ENCODE measurements around the gene LMOD2. TPM values are rescaled to one million over a fixed set of nuclear protein-coding genes. Genes with fewer than 3 reads are reported as not detected.

Gene LMOD2
- total and polyA plus RNA-seq, 10 of the 15 experiments (the other 5 are each of a cell fraction or from before 2014, with no cell fraction given): not detected

DNA sequence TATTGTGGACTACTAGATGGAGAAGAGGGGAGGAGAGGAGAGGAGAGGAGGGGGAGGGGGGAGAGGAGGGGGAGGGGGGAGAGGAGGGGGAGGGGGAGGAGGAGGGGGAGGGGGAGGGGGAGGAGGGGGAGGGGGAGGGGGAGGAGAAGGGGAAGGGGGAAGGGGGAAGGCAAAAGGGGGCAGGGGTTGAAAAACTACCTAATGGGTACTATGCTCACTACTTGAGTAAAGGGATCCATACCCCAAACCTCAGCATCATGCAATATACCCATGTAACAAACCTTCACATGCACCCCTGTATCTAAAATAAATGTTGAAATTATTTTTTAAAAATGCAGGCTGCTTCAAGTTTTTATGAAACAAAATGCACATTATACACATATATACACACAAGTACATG, 15.1 kb upstream of the LMOD2 start:
- ChIA-PET CTCF (interaction anchor here (1.1 kb wide), 1 partner anchor 30 kb away, joined by 3 read pairs; no protein-coding TSS in a partner anchor), POLR2A (no interaction called here), SMC1A (ENCODE audit: uncharacterized antibody, unreplicated experiment) (no interaction called here), RAD21 (ENCODE audit: unreplicated experiment) (no interaction called here)
- ATAC-seq: no peak
- intact Hi-C loops (cut with micrococcal nuclease; ENCODE audit: unreplicated experiment): no loop called here
- in situ Hi-C loops (cut with MboI): no loop called here
- BruUV-seq (replicated peaks): no TSS peak
- no peaks in the 10 kb centered on the region for H3K36me3 ChIP-seq (ENCODE audit: control insufficient read depth in 2 of 2, insufficient read depth in 2 of 2, low read length in 1 of 2)
- H3K79me2 ChIP-seq (ENCODE audit: control insufficient read depth, insufficient read depth, low read length): no peaks in the 10 kb centered on the region
- H3K27ac ChIP-seq (ENCODE audit: control insufficient read depth, insufficient read depth): no peak overlapping the region
- no peak for FAIRE-seq
- H3K4me2 ChIP-seq (ENCODE audit: control insufficient read depth, insufficient read depth): no peak overlapping the region
- no peak for DNase-seq (ENCODE audit: low read depth, low spot score)
- H3K4me1 ChIP-seq (ENCODE audit: control insufficient read depth, insufficient read depth, low read length): no peaks in the 10 kb centered on the region
- H3K9me3 ChIP-seq (replicated peaks; ENCODE audit: control insufficient read depth, insufficient read depth, low read length): no peaks in the 10 kb centered on the region
- H3K4me3 ChIP-seq: no peak overlapping the region
- H3K9ac ChIP-seq (ENCODE audit: control insufficient read depth, insufficient read depth, low read length): no peak overlapping the region
- H2AFZ ChIP-seq (ENCODE audit: control insufficient read depth, low read depth, low read length): no peak overlapping the region
- H4K20me1 ChIP-seq (ENCODE audit: control insufficient read depth, insufficient read depth): no peaks in the 10 kb centered on the region
- no peaks in the 10 kb centered on the region; a peak in 1 of 4 replicates for H3K27me3 ChIP-seq (replicated peaks in 1 of 2; ENCODE audit: control insufficient read depth in 2 of 2, insufficient read depth in 2 of 2, low read length in 1 of 2)
- no peak for TF ChIP-seq EED (IDR thresholded peaks at IDR 0.05; ENCODE audit: low read depth)
- TF ChIP-seq, protein P1, sequence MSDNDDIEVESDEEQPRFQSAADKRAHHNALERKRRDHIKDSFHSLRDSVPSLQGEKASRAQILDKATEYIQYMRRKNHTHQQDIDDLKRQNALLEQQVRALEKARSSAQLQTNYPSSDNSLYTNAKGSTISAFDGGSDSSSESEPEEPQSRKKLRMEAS (IDR thresholded peaks at IDR 0.05; ENCODE audit: low read depth, low read length): no peak
- no peak for TF ChIP-seq NRF1 (conservative IDR thresholded peaks at IDR 0.05; ENCODE audit: low read depth, low read length)
- no peak for TF ChIP-seq JUND (IDR thresholded peaks at IDR 0.05; ENCODE audit: low read depth, low read length)
- TF ChIP-seq HDGF (IDR thresholded peaks at IDR 0.05): no peak
- no peak for TF ChIP-seq ZNF217 (IDR thresholded peaks at IDR 0.05)
- TF ChIP-seq BACH1 (IDR thresholded peaks at IDR 0.05; ENCODE audit: borderline replicate concordance): no peak
- TF ChIP-seq SUZ12 (IDR thresholded peaks at IDR 0.05; ENCODE audit: unreplicated experiment): no peak
- TF ChIP-seq, protein P2, sequence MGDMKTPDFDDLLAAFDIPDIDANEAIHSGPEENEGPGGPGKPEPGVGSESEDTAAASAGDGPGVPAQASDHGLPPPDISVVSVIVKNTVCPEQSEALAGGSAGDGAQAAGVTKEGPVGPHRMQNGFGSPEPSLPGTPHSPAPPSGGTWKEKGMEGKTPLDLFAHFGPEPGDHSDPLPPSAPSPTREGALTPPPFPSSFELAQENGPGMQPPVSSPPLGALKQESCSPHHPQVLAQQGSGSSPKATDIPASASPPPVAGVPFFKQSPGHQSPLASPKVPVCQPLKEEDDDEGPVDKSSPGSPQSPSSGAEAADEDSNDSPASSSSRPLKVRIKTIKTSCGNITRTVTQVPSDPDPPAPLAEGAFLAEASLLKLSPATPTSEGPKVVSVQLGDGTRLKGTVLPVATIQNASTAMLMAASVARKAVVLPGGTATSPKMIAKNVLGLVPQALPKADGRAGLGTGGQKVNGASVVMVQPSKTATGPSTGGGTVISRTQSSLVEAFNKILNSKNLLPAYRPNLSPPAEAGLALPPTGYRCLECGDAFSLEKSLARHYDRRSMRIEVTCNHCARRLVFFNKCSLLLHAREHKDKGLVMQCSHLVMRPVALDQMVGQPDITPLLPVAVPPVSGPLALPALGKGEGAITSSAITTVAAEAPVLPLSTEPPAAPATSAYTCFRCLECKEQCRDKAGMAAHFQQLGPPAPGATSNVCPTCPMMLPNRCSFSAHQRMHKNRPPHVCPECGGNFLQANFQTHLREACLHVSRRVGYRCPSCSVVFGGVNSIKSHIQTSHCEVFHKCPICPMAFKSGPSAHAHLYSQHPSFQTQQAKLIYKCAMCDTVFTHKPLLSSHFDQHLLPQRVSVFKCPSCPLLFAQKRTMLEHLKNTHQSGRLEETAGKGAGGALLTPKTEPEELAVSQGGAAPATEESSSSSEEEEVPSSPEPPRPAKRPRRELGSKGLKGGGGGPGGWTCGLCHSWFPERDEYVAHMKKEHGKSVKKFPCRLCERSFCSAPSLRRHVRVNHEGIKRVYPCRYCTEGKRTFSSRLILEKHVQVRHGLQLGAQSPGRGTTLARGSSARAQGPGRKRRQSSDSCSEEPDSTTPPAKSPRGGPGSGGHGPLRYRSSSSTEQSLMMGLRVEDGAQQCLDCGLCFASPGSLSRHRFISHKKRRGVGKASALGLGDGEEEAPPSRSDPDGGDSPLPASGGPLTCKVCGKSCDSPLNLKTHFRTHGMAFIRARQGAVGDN (IDR thresholded peaks at IDR 0.05): no peak
- TF ChIP-seq, protein P3, sequence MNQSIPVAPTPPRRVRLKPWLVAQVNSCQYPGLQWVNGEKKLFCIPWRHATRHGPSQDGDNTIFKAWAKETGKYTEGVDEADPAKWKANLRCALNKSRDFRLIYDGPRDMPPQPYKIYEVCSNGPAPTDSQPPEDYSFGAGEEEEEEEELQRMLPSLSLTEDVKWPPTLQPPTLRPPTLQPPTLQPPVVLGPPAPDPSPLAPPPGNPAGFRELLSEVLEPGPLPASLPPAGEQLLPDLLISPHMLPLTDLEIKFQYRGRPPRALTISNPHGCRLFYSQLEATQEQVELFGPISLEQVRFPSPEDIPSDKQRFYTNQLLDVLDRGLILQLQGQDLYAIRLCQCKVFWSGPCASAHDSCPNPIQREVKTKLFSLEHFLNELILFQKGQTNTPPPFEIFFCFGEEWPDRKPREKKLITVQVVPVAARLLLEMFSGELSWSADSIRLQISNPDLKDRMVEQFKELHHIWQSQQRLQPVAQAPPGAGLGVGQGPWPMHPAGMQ (IDR thresholded peaks at IDR 0.05; ENCODE audit: borderline replicate concordance): no peak
- TF ChIP-seq CHD2 (IDR thresholded peaks at IDR 0.05; ENCODE audit: borderline replicate concordance, low read depth, low read length): no peak
- TF ChIP-seq, protein P4, sequence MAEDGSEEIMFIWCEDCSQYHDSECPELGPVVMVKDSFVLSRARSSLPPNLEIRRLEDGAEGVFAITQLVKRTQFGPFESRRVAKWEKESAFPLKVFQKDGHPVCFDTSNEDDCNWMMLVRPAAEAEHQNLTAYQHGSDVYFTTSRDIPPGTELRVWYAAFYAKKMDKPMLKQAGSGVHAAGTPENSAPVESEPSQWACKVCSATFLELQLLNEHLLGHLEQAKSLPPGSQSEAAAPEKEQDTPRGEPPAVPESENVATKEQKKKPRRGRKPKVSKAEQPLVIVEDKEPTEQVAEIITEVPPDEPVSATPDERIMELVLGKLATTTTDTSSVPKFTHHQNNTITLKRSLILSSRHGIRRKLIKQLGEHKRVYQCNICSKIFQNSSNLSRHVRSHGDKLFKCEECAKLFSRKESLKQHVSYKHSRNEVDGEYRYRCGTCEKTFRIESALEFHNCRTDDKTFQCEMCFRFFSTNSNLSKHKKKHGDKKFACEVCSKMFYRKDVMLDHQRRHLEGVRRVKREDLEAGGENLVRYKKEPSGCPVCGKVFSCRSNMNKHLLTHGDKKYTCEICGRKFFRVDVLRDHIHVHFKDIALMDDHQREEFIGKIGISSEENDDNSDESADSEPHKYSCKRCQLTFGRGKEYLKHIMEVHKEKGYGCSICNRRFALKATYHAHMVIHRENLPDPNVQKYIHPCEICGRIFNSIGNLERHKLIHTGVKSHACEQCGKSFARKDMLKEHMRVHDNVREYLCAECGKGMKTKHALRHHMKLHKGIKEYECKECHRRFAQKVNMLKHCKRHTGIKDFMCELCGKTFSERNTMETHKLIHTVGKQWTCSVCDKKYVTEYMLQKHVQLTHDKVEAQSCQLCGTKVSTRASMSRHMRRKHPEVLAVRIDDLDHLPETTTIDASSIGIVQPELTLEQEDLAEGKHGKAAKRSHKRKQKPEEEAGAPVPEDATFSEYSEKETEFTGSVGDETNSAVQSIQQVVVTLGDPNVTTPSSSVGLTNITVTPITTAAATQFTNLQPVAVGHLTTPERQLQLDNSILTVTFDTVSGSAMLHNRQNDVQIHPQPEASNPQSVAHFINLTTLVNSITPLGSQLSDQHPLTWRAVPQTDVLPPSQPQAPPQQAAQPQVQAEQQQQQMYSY (CRISPR knock-in tag; IDR thresholded peaks at IDR 0.05): no peak
- no peak for TF ChIP-seq SMC3 (IDR thresholded peaks at IDR 0.05; ENCODE audit: borderline replicate concordance, low read length)
- TF ChIP-seq KDM1A (IDR thresholded peaks at IDR 0.05; ENCODE audit: borderline replicate concordance): no peak
- TF ChIP-seq, protein P5, sequence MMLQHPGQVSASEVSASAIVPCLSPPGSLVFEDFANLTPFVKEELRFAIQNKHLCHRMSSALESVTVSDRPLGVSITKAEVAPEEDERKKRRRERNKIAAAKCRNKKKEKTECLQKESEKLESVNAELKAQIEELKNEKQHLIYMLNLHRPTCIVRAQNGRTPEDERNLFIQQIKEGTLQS (IDR thresholded peaks at IDR 0.05; ENCODE audit: borderline replicate concordance, extremely low read depth, low read depth, low read length): no peak
- TF ChIP-seq ZNF384 (IDR thresholded peaks at IDR 0.05; ENCODE audit: borderline replicate concordance, low read depth, low read length): no peak
- no peak for TF ChIP-seq POLR2AphosphoS2 (IDR thresholded peaks at IDR 0.05; ENCODE audit: low read depth, low read length)

All from GM12878 (cell line).